ENCODE data around the gene FERD3L.

Gene FERD3L

DNA sequence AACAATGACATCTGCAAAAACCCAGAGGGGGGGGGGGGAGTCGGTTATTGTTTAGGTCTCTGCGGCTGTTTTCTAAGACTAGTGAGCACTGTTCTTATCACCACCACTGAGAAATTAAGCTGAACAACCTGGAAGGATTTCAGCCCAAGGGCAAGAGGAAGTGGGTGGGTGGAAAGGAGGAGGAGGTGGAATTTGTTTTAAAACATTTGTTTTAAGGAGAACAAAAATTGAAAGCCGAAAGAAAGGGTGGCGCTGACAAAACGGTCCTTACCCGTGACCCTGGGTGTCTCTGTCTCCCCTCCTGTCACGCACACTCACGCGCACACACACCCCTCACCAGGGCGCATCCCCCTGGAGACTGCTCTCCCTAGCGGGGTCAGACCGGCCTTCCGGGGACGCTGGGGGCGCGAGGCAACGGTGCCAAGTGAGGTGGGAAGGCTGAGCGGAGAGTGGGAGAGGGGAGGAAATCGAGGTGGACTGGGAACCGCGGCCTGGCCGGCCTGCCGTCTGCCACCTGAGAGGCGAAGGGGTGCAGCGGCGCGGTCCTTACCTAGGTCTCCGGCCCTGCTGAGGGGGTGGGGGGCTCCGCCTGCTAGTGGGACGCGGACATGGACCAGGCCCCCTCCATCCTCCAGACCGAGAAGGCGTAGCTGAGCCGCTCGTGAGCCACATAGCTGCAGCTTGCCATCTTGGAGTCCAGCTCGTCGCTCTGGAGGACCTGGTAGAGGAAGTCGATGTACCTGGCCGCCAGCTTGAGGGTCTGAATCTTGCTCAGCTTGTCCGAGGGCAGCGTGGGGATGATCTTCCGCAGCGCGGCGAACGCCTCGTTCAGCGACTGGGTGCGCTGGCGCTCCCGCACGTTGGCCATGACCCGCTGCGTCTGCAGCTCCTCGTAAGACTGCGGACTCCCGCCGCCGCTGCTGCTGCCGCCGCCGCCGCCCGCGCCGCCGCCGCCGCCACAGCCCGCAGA lies 28.8 kb downstream of the FERD3L start:
- DNase-seq, result no peak

DNA sequence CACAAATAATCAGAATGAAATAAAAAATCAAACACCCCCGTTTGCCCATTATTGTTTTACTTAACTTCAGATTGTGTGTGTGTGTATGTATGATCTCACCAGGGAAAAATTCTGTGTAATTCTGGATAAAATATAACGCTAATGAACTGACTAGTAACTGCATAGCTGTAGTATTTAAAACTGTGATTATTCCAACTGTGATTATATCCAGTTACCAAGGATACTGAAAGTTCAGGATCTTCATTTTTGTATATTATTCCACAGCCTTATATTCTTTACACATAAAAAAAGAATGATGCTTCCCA lies 30.7 kb downstream of the FERD3L start:
- DNase-seq, result no peak

DNA sequence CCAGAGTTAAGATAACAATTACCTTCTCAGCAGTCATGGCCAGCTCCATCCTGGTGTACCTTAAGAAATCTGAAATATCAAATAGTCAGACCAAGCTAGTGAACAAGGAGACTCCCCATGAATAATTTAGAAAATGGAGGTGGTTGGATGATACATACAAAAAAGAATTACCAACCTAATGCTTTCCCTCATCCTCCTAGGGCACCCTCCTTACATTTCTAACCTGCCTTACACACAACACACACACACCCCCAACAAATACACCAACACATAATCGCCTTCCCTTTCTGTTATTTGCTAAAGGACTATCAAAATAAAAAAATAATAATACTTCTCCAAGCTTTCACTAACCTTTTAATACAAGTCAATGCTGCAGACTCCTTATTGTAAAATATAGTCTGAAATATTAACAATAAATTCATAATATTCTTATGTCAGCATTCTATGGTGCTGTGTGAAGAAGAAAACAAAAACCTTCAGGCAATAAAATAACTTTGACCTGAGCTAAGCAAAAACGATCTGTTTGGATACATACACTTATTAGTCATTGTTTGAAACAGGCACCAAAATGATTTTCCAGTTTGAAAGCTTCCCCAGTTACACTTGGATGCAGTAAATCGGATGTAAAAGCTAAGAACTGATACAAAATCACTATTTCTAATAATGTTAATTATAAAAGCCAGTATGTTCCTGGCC lies 31.2 kb downstream of the FERD3L start:
- DNase-seq, result no peak

DNA sequence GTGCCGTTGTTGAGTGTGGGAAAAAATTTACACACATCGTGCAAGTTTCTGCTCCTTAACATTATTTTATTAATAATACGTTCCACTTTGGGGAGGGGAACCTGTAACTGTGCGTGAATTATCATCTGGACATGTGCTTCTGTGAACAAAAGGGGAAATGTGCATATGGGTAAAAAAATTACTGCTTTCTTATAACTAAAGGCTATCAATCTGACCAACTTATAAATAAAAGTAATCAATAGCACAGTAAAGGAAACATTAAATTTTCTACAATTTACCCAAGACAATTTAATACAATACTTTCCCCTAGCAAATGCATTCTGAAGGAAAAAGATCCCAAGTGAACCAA lies 32.2 kb downstream of the FERD3L start:
- no peak for DNase-seq

- no peak for DNase-seq
These were observed 32.8 kb downstream of the FERD3L start for GRCh38 chr7:19112274-19113001.

DNA sequence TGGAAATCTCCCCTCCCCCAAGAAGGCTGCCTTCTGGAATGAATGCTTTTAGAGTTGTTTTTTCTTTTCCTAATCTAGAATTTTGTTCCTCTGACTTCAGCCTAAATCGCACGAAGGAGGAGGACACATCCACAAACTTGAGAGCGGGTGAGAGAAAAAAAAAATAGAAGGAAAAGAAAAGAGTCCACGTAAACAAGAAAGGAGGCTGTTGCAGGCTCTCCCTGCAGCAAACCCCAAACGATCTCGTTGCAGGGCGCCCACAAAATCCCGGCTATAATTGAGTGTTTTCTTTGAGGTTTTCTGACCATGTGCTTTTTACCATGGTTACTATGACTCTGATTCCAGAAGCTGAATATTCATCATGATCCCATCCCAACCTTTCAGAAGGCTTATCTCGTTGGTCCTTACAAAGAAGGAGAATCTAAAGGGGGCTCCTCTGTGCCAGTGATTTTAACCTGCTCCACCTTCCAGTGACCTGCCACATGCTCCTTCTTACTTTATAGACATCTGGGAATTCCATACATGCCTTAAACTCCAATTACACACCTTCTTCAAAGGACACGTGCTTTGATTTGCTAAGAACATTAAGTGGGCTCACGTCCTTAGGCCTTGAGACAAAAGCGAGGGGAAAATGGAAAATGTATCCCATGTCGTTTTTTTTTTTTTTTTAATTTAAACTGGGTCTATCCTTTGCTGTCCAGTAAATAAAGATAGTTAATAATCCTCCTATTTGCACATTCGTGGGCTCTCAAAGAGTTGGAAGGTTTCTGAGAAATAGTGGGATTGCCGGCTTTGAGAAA lies 33.5 kb downstream of the FERD3L start:
- no peak for DNase-seq

GRCh38 chr7:19110776-19111175 lies 34.4 kb downstream of the FERD3L start:
- no peak for DNase-seq

GRCh38 chr7:19110026-19110730 lies 35.0 kb downstream of the FERD3L start:
- no peak for DNase-seq

DNA sequence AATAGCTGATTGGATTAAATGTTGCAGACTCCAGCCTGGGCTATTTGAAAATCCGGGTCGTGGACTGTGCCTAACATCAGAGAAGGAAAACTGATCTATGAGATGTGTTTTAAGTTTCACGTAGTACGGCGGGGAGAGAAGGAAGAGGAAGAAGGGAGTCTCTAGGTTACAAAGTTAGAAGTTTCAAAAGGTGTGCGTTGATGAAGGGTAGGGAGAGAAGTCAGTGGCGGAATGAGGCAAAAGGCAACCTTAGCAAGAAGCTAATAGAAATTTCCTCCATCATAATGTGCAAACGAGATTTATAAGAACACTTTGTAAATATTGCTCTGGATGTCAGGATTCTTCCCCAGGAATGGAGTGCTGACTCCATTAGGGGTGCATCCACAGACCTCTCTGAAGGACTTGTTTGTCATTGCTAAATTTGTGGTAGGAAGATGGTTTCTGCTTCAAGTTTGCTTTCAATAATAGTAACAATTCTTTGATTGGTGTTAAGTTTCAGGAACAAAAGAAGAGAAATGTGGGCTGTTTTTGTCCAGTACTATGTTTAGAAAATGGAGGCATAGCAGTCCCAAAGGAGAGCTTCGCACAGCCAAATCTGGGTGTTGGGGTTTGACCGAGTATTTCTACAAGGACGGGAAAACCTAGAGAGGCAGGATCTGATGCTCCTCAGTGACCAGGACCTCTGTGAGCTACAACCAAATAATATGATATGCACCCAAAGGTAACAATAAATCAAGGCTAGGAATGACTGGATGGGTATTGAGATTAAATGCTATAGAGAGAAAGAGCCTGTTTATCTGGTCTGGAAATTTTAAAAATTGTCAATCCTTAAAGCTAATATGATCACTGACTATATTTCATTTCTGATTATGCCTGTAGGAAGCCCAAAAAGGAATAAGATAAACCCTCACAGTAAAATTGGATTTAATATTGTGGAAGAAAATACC lies 35.9 kb downstream of the FERD3L start:
- no peak for DNase-seq

DNA sequence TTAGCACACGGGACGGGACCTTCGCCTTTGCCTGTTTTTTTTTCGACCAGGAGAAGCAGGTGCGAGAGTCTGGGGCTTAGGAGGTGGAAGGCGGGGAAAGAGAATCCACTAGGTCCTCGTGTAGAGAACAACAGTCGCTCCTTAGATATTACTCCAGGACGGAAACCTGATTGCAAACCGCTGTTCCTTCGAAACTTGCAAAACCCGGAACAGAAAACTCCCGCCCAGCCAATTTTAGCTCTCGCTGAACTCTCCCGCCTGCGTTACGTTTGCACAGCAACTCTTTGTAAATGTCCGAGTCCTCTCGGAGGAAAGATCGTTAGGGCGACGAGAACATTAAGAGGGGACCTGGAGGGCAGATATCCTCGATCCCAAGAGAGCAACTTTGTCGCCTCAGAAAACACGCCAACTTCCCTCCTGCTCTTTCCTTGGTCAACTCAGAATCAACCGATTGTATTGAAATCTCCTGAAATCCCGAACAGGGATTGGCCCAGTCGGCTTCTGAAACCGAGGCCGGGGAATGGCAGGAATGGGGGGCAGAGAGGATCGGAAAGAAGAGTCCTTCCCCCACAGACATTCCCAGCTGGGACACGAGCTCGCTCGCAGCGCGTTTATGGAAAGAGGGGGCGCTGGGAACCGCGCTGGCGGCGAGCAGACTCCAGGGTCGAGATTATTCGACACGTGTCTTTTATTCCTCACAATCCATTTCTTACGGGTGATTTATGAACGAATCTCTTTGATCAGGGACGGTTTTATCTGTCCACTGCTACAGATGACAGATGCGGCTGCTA lies 37.7 kb downstream of the FERD3L start:
- DNase-seq, result no peak

DNA sequence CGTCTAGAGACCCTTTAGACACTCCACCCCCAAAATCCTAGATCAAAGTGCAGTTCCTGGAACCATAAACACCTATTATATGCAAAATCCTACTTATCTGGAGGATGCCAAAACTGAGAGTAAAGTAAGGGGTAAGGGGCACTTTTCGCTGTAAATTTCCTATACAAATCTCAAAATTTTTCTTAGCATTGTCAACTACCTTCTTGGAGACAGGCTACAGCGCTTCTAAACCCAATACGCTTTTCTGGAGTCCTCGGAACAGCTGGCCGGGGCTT lies 38.2 kb downstream of the FERD3L start:
- DNase-seq, result no peak

DNA sequence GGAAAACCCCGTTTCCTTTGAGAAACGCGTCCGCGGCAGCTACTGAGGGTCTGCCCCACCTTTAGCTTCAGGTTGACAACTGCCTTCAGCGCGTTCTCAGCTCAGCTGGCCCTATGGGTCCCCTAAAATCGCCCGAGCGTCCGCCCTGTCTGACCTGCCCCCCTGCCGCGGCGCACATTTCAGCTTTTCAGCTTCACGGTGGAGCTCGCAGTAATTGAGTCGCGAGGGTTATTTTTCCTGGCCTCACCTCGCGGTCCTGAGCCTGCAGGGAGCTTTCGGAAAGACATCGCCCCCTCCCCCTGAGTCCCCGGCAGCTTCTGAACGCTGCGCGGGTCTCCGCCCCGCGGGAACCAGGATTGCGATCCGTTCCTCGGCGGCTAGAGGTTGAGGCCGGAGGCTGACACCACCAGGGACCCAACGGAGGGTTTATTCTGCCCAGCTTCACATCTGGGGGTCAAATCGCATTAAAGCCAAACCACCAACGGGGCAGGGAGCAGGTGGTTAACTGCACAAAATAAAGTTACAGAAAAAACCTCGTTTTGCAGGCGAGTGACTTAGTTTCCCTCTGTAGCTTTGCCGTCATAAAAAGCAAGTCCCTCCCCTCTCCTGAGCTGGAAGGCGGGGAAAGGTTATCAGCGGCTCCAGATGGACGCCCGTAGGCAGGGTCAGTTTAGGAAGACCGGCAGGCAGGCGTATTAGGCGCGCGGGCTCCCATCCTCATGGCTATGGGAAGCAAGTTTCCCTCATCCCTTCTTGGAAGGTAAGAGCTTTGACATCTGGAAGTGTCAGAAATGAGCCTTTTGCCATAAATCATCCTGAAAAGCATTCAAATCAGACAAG lies 38.8 kb downstream of the FERD3L start:
- DNase-seq, result no peak

DNA sequence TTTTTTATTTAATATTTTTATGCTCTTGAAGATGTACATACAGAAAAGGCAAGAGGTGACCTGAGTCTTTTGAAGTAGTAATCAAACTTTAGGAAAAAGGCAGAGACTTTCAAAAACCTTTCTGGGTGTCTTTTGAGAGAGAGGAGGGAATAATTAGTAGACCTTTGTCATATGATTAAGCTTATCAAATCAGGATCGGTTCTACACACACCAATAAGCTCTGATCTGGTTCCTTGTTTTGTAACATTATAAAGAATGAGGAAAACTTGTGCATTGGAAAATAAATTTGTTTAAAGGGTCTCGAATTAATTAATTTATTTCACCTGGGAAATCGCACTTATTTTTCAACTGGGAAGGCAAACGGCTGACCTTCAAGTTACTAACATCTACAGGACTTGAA lies 39.7 kb downstream of the FERD3L start:
- DNase-seq, result no peak

DNA sequence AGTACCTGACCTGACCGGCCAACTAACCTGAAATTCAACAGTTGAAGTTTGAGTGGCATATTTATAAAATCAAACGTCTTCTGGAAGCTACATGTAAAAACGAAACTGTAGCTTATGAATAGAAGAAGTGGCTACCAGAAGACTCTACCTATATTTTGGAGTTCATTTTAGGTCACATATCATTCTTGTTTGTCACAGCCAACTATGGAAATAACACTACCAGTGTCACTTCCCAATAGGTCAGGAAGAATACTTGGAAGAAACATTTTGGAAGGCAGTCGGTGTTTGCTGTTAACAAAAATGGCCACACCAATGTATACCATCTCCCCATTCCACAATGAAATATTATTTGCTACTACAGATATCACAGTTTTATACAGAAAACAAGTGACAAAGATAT lies 40.4 kb downstream of the FERD3L start:
- DNase-seq, result no peak

DNA sequence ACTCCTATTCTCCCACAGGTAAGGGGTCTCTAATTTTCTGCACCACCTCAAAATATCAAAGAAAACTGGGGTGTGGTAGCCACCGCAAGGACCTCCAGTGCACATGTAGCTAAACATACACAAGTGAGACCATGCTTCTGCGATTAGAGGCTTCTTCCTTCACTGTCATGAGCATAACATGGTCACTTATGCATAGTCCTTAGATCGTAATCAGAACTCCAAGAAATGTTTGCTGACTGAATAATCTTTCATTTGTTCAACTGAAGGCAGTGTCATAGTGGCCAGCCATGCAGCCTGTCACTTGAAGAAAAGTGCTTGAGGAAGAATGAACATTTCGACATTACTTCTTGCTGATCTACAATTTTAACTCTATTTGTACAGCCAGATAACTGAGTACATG lies 42.3 kb downstream of the FERD3L start:
- no peak for DNase-seq

- DNase-seq, result no peak
These were observed 43.3 kb downstream of the FERD3L start for GRCh38 chr7:19101909-19102308.

GRCh38 chr7:19101472-19101871 lies 43.7 kb downstream of the FERD3L start:
- no peak for DNase-seq

- no peak for DNase-seq
These were observed 45.3 kb downstream of the FERD3L start for GRCh38 chr7:19099924-19100323.

GRCh38 chr7:19099194-19099593 lies 46.0 kb downstream of the FERD3L start:
- no peak for DNase-seq

GRCh38 chr7:19098510-19098909 lies 46.7 kb downstream of the FERD3L start:
- no peak for DNase-seq
